IMR-90 (cell line): Measurements from ENCODE around the gene ITGB4. TPM values are rescaled to one million over a fixed set of nuclear protein-coding genes. Genes with fewer than 3 reads are reported as not detected.

Experiments
- ATAC-seq: fragments of 200-7000 bp; cut with Tn5 transposase; 2 replicates; pipeline ENCODE4 v1.9.1; 2020; ENCODE audit warnings: low read depth, mild to moderate bottlenecking, moderate library complexity
- BruUV-seq: library from RNA; stranded (reverse); fragments of 400-500 nt; replicated peaks from 2 replicates; lab custom pipeline; 2021; lab: Mats Ljungman, UMichigan
- CTCF ChIA-PET: fragments of 300-600 bp; formaldehyde crosslinking; extraction: SDS; loops from one replicate; lab custom pipeline; 2021; ENCODE audit warnings: antibody characterized with exemption; lab: Yijun Ruan, JAX
- POLR2A ChIA-PET: fragments of 300-600 bp; sonication (Branson Sonifier 250); formaldehyde crosslinking; loops from one replicate; lab custom pipeline; 2022; ENCODE audit warnings: antibody characterized with exemption; ENCODE audit not compliant: unreplicated experiment; lab: Charles Lee
- DNase-seq: peaks from one replicate; pipeline ENCODE4 v3.0.0; 2013
- H2AFZ ChIP-seq: replicated peaks from 2 replicates; pipeline ENCODE3; 2013; ENCODE audit warnings: low read length, mild to moderate bottlenecking; ENCODE audit not compliant: poor library complexity
- H2AK5ac ChIP-seq: 2 replicates; pipeline ENCODE4 v1.6.1; 2013; ENCODE audit warnings: low read depth, low read length, inconsistent platforms
- H2AK9ac ChIP-seq: replicated peaks from 2 replicates; pipeline ENCODE3; 2013; ENCODE audit warnings: mild to moderate bottlenecking, low read depth, low read length, moderate library complexity; ENCODE audit not compliant: poor library complexity
- H2BK120ac ChIP-seq: 2 replicates; pipeline ENCODE4 v1.6.1; 2013; ENCODE audit warnings: low read depth, low read length, inconsistent platforms
- H2BK15ac ChIP-seq: 3 replicates; pipeline ENCODE4 v1.6.1; 2013; ENCODE audit warnings: low read depth, low read length, inconsistent platforms
- H2BK20ac ChIP-seq: 2 replicates; pipeline ENCODE4 v1.6.1; 2013; ENCODE audit warnings: low read depth, mild to moderate bottlenecking, inconsistent platforms, low read length, moderate library complexity
- H2BK5ac ChIP-seq: 2 replicates; pipeline ENCODE4 v1.6.1; 2013; ENCODE audit warnings: mild to moderate bottlenecking, low read depth, low read length, inconsistent platforms; ENCODE audit not compliant: poor library complexity, severe bottlenecking
- H3K14ac ChIP-seq: replicated peaks from 2 replicates; pipeline ENCODE4 v1.6.1; 2013; ENCODE audit warnings: low read depth, low read length, inconsistent platforms
- H3K18ac ChIP-seq: 2 replicates; pipeline ENCODE4 v1.6.1; 2013; ENCODE audit warnings: low read depth, low read length, control low read depth
- H3K23ac ChIP-seq: 2 replicates; pipeline ENCODE4 v1.6.1; 2013; ENCODE audit warnings: low read depth, low read length, inconsistent platforms
- H3K27ac ChIP-seq: 2 replicates; pipeline ENCODE4 v1.5.1; 2013; ENCODE audit warnings: mild to moderate bottlenecking, control low read depth, low read length; ENCODE audit not compliant: insufficient read depth
- H3K27me3 ChIP-seq: 2 replicates; pipeline ENCODE4 v1.6.1; 2013; ENCODE audit warnings: low read length; ENCODE audit not compliant: control insufficient read depth, insufficient read depth
- H3K36me3 ChIP-seq: 2 replicates; pipeline ENCODE4 v1.6.1; 2013; ENCODE audit warnings: low read length, mixed read lengths; ENCODE audit not compliant: control insufficient read depth, insufficient read depth
- H3K4ac ChIP-seq: 2 replicates; pipeline ENCODE4 v1.6.1; 2013; ENCODE audit warnings: low read depth, low read length, inconsistent platforms
- H3K4me1 ChIP-seq: 2 replicates; pipeline ENCODE4 v1.6.1; 2013; ENCODE audit warnings: low read length, mixed read lengths; ENCODE audit not compliant: control insufficient read depth, insufficient read depth
- H3K4me2 ChIP-seq: 2 replicates; pipeline ENCODE4 v1.6.1; 2013; ENCODE audit warnings: low read depth, mild to moderate bottlenecking, control low read depth, low read length, moderate library complexity
- H3K4me3 ChIP-seq: 2 replicates; pipeline ENCODE4 v1.5.1; 2013; ENCODE audit warnings: low read depth, mild to moderate bottlenecking, control low read depth, low read length, moderate library complexity; ENCODE audit not compliant: insufficient read depth
- H3K56ac ChIP-seq: 2 replicates; pipeline ENCODE4 v1.6.1; 2013; ENCODE audit warnings: low read length, inconsistent platforms; ENCODE audit not compliant: insufficient read depth; ENCODE audit errors: extremely low read depth
- H3K79me1 ChIP-seq, 2 experiments: 2 replicates each; pipeline ENCODE4 v1.6.1; 2013; ENCODE audit warnings: low read length in 2 of 2, inconsistent platforms in 1 of 2, low read depth in 1 of 2
- H3K9ac ChIP-seq: 2 replicates; pipeline ENCODE4 v1.6.1; 2013; ENCODE audit warnings: low read depth, low read length, control low read depth
- H3K9me1 ChIP-seq: 2 replicates; pipeline ENCODE4 v1.6.1; 2013; ENCODE audit warnings: low read length, inconsistent platforms; ENCODE audit not compliant: insufficient read depth
- H3K9me3 ChIP-seq: 2 replicates; pipeline ENCODE4 v1.6.1; 2013; ENCODE audit warnings: low read length; ENCODE audit not compliant: control insufficient read depth, insufficient read depth
- H4K20me1 ChIP-seq: 2 replicates; pipeline ENCODE4 v1.6.1; 2013; ENCODE audit warnings: low read length, inconsistent platforms; ENCODE audit not compliant: insufficient read depth
- H4K5ac ChIP-seq: 2 replicates; pipeline ENCODE4 v1.6.1; 2013; ENCODE audit warnings: mild to moderate bottlenecking, low read depth, low read length, control low read depth
- H4K8ac ChIP-seq, 2 experiments: 2 replicates each; pipeline ENCODE4 v1.6.1; 2013; ENCODE audit warnings: low read depth in 2 of 2, low read length in 2 of 2, control low read depth in 1 of 2, inconsistent platforms in 1 of 2
- H4K91ac ChIP-seq: 2 replicates; pipeline ENCODE4 v1.6.1; 2013; ENCODE audit warnings: low read depth, low read length, inconsistent platforms; ENCODE audit not compliant: insufficient read depth
- BHLHE40 ChIP-seq: fragments of 150-350 bp; IDR thresholded peaks from 2 replicates; pipeline ENCODE4 v1.6.1; 2016; ENCODE audit warnings: mild to moderate bottlenecking, low read depth, low read length
- CEBPB ChIP-seq: IDR thresholded peaks from 2 replicates; pipeline ENCODE4 v1.6.1; 2012; ENCODE audit warnings: low read depth, low read length, improper control_type of control experiment
- CHD1 ChIP-seq: IDR thresholded peaks from 2 replicates; pipeline ENCODE4 v1.6.1; 2012; ENCODE audit warnings: low read depth, low read length, improper control_type of control experiment
- FOS ChIP-seq: fragments of 150-350 bp; IDR thresholded peaks from 2 replicates; pipeline ENCODE4 v1.6.1; 2016; ENCODE audit warnings: low read depth, low read length
- MAFK ChIP-seq: IDR thresholded peaks from 2 replicates; pipeline ENCODE4 v1.6.1; 2012; ENCODE audit warnings: low read depth, low read length, improper control_type of control experiment
- MAZ ChIP-seq: IDR thresholded peaks from 2 replicates; pipeline ENCODE4 v1.6.1; 2012; ENCODE audit warnings: low read depth, mild to moderate bottlenecking, low read length, improper control_type of control experiment, moderate library complexity, borderline replicate concordance
- MXI1 ChIP-seq: IDR thresholded peaks from 2 replicates; pipeline ENCODE4 v1.6.1; 2012; ENCODE audit warnings: low read depth, mild to moderate bottlenecking, low read length, moderate library complexity, borderline replicate concordance
- NFE2L2 ChIP-seq: fragments of 150-350 bp; IDR thresholded peaks from 2 replicates; pipeline ENCODE4 v1.6.1; 2016; ENCODE audit warnings: low read depth, mild to moderate bottlenecking, low read length
- POLR2A ChIP-seq: IDR thresholded peaks from 2 replicates; pipeline ENCODE4 v1.6.1; 2012; ENCODE audit warnings: mild to moderate bottlenecking, low read depth, low read length
- RAD21 ChIP-seq: IDR thresholded peaks from 2 replicates; pipeline ENCODE4 v1.6.1; 2012; ENCODE audit warnings: low read length, improper control_type of control experiment
- RCOR1 ChIP-seq: IDR thresholded peaks from 2 replicates; pipeline ENCODE4 v1.6.1; 2012; ENCODE audit warnings: mild to moderate bottlenecking, low read length, improper control_type of control experiment; ENCODE audit not compliant: insufficient replicate concordance
- RFX5 ChIP-seq: IDR thresholded peaks from 2 replicates; pipeline ENCODE4 v1.8.0; 2012; ENCODE audit warnings: low read depth, mild to moderate bottlenecking, low read length, moderate library complexity
- SMC3 ChIP-seq: fragments of 150-350 bp; IDR thresholded peaks from 2 replicates; pipeline ENCODE4 v1.6.1; 2016; ENCODE audit warnings: low read depth, mild to moderate bottlenecking, antibody characterized with exemption, low read length, moderate library complexity
- WGBS, 2 experiments: methylation state at CpG; one replicate each; pipeline versions ENCODE4 v1.1.5 to v1.1.7; 2013; ENCODE audit warnings: missing lambda C conversion rate in 2 of 2; ENCODE audit not compliant: insufficient read length in 1 of 2; ENCODE audit errors: extremely low coverage in 2 of 2; 5-methylcytosine and 5-hydroxymethylcytosine counted together
- dilution Hi-C: fragments of 300-500 bp; cut with HindIII; formaldehyde crosslinking; loops from one replicate; pipeline ENCODE4 v1.14.3; 2018; ENCODE audit warnings: low sequenced_read_pairs; ENCODE audit not compliant: unreplicated experiment
- in situ Hi-C: fragments of 300-500 bp; cut with MboI; formaldehyde crosslinking; loops from 3 replicates; pipeline ENCODE4 v1.14.3; 2019; ENCODE audit warnings: low sequenced_read_pairs, inconsistent platforms, mixed read lengths
- intact Hi-C: fragments of 100-400 bp; cut with micrococcal nuclease; formaldehyde crosslinking; loops from 2 replicates; pipeline ENCODE4 v1.10.0; 2022
- polyA plus RNA-seq, 3 experiments: library from polyadenylated mRNA; depleted of rRNA; stranded (reverse); fragments of >200 nt; gene quantifications; 2 replicates each; pipeline ENCODE4 v1.2.3, GENCODE V29; 2012; ENCODE audit warnings: low replicate concordance in 1 of 3
- total RNA-seq: library from RNA; depleted of rRNA; stranded (reverse); fragments of >200 nt; gene quantifications from 2 replicates; pipeline ENCODE4 v1.2.3, GENCODE V29; 2012
- TF ChIP-seq, protein P1 (sequence below): conservative IDR thresholded peaks from 2 replicates; pipeline ENCODE4 v1.5.1; 2012; ENCODE audit warnings: mild to moderate bottlenecking, low read depth, low read length, improper control_type of control experiment
- TF ChIP-seq, protein P2 (sequence below): fragments of 150-350 bp; IDR thresholded peaks from 2 replicates; pipeline ENCODE4 v1.6.1; 2017; ENCODE audit warnings: mild to moderate bottlenecking, antibody characterized with exemption, low read length, low read depth
- TF ChIP-seq, protein P3 (sequence below): fragments of 150-350 bp; IDR thresholded peaks from 2 replicates; pipeline ENCODE4 v1.6.1; 2016; ENCODE audit warnings: low read depth, mild to moderate bottlenecking, low read length, moderate library complexity, borderline replicate concordance

ITGB4 gene
- total and polyA plus RNA-seq, 2 of the 4 experiments (the other 2 are of a cell fraction), result under 0.01 to 0.27 TPM

DNA sequence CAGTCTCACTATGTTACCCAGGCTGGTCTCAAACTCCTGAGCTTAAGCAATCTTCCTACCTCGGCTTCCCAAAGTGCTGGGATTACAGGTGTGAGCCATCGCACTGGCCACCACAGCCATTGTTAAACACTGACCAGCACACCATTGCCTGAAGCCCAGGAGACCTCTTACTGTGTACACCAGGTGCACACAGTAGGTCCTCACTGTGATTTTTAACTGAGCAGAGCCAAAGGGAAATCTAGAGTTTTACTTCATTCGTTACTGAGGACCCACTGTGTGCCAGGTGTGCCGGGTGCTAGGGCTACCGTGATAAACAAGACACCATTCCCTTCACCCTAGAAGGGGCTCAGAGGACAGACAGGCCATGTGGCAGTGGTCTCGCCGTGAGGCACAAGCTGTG, 4.2 kb downstream of the ITGB4 start:
- dilution Hi-C loops, result no loop called here

More for the DNA sequence above, 4.2 kb downstream of the ITGB4 start:
- intact Hi-C loops, result no loop called here
- no peak overlapping the region for H3K4me2 ChIP-seq
- no peak overlapping the region for H4K8ac ChIP-seq
- CTCF ChIA-PET, result no interaction called here
- POLR2A ChIA-PET, result no interaction called here
- H3K27me3 ChIP-seq, result peaks cover 46% of the 10 kb centered on the region
- TF ChIP-seq, protein P1, sequence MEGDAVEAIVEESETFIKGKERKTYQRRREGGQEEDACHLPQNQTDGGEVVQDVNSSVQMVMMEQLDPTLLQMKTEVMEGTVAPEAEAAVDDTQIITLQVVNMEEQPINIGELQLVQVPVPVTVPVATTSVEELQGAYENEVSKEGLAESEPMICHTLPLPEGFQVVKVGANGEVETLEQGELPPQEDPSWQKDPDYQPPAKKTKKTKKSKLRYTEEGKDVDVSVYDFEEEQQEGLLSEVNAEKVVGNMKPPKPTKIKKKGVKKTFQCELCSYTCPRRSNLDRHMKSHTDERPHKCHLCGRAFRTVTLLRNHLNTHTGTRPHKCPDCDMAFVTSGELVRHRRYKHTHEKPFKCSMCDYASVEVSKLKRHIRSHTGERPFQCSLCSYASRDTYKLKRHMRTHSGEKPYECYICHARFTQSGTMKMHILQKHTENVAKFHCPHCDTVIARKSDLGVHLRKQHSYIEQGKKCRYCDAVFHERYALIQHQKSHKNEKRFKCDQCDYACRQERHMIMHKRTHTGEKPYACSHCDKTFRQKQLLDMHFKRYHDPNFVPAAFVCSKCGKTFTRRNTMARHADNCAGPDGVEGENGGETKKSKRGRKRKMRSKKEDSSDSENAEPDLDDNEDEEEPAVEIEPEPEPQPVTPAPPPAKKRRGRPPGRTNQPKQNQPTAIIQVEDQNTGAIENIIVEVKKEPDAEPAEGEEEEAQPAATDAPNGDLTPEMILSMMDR, result no peak
- no peak for TF ChIP-seq MXI1
- TF ChIP-seq RCOR1, result no peak
- no peak for TF ChIP-seq CHD1
- no peak for TF ChIP-seq RFX5
- TF ChIP-seq MAZ, result no peak
- TF ChIP-seq MAFK, result no peak
- TF ChIP-seq CEBPB, result no peak
- TF ChIP-seq, protein P2, sequence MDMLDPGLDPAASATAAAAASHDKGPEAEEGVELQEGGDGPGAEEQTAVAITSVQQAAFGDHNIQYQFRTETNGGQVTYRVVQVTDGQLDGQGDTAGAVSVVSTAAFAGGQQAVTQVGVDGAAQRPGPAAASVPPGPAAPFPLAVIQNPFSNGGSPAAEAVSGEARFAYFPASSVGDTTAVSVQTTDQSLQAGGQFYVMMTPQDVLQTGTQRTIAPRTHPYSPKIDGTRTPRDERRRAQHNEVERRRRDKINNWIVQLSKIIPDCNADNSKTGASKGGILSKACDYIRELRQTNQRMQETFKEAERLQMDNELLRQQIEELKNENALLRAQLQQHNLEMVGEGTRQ, result no peak
- TF ChIP-seq FOS, result no peak
- TF ChIP-seq POLR2A, result no peak
- no peak for TF ChIP-seq SMC3
- no peak for TF ChIP-seq BHLHE40
- TF ChIP-seq, protein P3, sequence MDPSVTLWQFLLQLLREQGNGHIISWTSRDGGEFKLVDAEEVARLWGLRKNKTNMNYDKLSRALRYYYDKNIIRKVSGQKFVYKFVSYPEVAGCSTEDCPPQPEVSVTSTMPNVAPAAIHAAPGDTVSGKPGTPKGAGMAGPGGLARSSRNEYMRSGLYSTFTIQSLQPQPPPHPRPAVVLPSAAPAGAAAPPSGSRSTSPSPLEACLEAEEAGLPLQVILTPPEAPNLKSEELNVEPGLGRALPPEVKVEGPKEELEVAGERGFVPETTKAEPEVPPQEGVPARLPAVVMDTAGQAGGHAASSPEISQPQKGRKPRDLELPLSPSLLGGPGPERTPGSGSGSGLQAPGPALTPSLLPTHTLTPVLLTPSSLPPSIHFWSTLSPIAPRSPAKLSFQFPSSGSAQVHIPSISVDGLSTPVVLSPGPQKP, result no peak
- no peak for TF ChIP-seq NFE2L2
- TF ChIP-seq RAD21, result no peak
- H2BK120ac ChIP-seq, result no peak overlapping the region
- ATAC-seq (no peak), DNase-seq (no peak)
- no peak overlapping the region for H3K14ac ChIP-seq
- no peaks in the 10 kb centered on the region for H3K9me3 ChIP-seq
- H4K91ac ChIP-seq, result no peak overlapping the region
- no peaks in the 10 kb centered on the region for H3K79me1 ChIP-seq
- H4K5ac ChIP-seq, result no peak overlapping the region
- H2AFZ ChIP-seq, result no peak overlapping the region
- in situ Hi-C loops, result no loop called here
- no TSS peak for BruUV-seq
- H3K18ac ChIP-seq, result no peak overlapping the region
- H3K4me1 ChIP-seq, result no peaks in the 10 kb centered on the region
- H3K36me3 ChIP-seq, result no peaks in the 10 kb centered on the region
- no peak overlapping the region for H3K56ac ChIP-seq
- 72% methylated on average over 2 of the region's 7 CpGs; no CpG with 5 or more reads in 1 of the 2 experiments for WGBS, 2 experiments
- H2BK5ac ChIP-seq, result no peak overlapping the region
- no peak overlapping the region for H2BK20ac ChIP-seq
- no peaks in the 10 kb centered on the region for H3K9me1 ChIP-seq
- no peak overlapping the region for H3K9ac ChIP-seq
- no peak overlapping the region for H3K4ac ChIP-seq
- H2AK9ac ChIP-seq, result peak overlapping the region; percentile 37
- no peak overlapping the region for H3K4me3 ChIP-seq
- no peak overlapping the region for H3K27ac ChIP-seq
- no peak overlapping the region for H2AK5ac ChIP-seq
- no peak overlapping the region for H3K23ac ChIP-seq
- H4K20me1 ChIP-seq, result no peaks in the 10 kb centered on the region
- H2BK15ac ChIP-seq, result no peak overlapping the region
